ENCODE results near the gene EEF1A2.

The EEF1A2 gene

GRCh38 chr20:63536241-63536977 is 37.5 kb upstream of the EEF1A2 start:
- DNase-seq: no peak

GRCh38 chr20:63534831-63535651 is 36.2 kb upstream of the EEF1A2 start:
- no peak for DNase-seq

DNA sequence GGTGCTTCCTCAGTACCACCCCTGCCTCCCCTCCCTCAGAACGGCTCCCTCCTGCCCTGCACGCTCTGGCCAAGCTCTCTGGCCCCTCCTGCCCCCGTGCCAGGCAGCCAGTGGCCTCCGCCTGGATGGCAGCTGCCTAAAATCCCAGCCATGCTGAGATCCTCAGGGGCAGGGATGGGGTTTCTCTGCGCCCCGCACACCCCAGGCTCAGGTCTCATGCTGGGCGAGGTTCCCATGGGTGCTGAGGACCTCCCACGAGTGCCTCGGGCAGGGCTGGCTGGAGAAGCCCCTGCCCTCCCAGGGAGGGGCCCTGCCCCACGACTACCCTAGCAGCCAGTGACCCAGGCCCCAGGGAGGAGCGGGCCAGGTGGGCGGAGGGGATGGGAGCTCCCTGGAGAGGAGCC is 35.5 kb upstream of the EEF1A2 start:
- no peak for DNase-seq

- DNase-seq: no peak
Observed at GRCh38 chr20:63533871-63534393, 35.0 kb upstream of the EEF1A2 start.

DNA sequence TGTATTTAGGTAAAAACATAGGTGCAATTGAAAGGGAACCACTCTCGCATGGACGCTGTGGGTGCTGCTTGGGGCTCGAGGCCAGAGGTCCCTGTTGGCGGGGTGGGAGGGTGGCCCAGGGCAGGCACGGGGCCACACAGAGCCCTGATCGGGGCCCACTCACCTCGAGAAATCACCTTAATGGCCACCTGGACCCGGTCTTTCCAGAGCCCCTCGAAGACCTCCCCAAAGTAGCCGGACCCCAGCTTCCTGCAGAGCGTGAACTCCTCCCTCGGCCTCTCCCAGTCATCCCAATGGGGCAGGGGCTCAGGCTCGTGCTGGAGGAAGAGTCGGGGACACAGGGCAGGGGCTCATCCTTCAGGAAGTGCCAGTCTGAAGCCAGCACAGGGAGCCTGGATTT is 34.5 kb upstream of the EEF1A2 start:
- no peak for DNase-seq

DNA sequence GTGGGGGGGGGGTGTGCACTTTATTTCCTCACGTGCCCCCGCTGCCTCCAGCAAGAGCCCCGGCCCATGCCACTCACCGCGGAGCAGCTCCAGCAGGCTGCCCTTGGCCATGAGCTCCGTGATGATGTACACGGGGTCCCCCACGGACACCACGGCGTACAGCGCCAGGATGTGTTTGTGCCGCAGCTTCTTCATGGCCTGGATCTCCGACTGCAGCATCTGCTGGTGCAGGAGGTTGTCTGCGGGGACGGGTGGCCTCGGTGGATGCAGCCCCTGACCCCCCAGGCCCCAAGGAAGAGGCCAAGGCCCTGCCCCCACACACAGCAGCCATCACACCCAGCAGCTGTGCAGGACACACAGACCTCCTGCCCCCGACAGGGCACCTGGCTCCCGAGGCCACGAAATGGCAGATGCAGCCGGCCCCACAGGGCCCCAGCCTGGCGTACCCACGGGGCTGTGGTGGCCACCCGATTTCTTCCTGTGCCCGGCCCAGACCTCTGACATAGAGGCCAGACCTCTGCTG is 33.6 kb upstream of the EEF1A2 start:
- DNase-seq: no peak

DNA sequence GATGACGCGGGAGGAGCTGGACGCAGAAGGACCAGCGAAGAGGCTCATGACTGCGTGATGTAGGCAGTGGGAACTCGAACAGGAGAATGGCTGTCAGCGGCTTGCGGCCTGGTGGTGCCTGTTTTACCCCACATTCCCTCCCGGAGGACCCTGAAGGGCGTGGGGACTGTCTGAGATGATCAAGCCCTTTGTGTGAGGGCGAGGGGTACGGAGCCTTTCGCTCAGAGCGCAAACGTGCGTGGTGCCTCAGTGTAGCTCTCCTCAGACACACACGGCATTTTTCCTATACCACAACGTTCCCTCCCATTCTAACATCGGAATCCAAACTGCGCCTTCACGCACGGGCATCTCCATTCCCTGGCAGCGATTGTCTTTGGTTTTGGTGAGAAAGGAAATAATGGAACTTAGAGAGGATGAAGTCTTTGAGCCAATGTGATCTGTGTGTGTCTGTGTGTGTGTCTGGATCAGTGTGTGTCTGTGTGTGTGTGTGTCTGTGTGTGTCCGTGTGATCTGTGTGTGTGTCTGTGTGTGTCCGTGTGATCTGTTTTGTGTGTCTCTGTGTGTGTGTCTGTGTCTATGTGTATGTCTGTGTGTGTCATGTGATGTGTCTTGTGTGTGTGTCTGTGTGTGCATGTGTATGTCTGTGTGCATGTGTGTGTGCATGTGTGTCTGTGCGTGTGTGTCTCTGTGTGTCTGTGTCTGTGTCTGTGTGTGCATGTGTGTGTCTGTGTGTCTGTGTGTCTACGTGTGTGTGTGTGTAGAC is 33.0 kb upstream of the EEF1A2 start:
- DNase-seq: no peak

DNA sequence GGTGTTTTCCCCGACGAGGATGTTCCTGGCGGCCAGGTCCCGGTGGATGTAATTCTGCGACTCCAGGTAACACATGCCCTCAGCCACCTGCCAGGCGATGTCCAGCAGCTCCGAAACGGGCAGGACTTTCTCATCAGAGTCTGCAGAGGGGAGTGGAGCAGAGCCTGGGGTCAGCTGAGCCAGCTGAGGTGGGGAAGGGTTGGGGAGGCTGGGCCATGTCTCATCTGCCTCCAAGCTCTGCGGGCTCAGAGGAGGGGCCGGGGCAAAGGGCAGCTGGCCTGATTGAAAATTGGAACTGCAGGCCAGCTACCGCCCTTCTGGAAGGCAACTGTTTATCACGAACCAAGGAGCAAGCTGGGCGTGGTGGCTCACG is 31.9 kb upstream of the EEF1A2 start:
- no peak for DNase-seq

DNA sequence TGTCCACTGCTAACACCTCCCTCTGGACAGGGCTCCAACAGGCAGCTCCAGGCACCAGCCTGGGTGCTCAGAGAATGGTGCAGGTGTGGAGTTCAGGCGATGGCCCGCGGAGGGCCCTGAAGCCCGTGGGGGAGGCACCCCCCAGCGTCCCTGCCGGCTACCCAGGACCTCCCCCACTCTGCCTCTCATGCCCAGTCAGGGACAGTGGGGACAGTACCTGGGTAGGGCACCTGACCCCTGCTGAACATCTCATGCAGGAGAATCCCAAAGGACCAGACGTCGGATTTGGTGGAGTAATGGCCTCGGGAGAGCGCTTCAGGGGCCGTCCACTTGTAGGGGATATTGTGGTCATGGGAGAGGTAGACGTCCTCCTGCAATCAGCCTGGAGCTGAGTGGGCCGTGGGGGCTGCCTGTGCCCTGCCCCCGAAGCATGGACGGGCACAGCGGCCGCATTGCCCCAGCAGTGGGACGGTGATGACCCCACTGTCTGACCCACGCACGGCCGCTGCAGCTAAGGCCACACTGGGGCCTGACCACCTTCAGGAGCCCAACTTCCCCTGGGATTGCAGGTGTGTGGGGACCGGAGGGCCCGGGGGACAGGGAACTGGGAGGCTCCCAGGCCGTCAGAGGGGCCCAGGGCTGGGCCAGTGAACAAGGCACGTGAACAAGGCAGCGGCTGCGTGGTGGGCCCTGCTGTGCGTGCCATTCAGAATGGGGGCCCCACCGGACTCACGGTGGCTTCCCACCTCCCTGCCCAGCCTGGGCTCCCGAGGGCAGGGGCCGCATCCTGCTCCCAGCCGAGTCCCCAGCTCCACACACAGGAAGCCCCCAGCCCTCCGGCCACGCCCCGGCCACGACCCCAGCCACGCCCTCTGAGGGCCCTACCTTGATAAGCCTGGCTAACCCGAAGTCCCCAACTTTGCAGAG is 31.2 kb upstream of the EEF1A2 start:
- DNase-seq: no peak

GRCh38 chr20:63529180-63529860 is 30.4 kb upstream of the EEF1A2 start:
- DNase-seq: no peak

DNA sequence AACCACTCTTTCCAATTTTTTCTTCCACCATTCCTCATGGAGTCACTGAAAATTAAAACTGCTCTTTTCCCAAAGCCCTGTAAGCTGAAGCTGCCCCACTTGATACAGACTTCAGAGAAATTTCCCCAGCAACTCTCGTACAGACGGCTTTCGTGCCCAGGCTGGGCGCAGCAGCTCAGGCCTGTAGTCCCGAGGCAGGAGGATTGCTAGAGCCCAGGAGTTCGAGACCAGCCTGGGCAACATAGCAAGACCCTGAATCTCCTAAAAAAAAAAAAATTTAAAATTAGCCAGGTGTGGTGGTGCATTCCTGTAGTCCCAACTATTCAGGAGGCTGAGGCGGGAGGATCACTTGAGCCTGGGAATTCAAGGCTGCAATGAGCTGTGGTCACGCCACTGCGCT is 28.3 kb upstream of the EEF1A2 start:
- DNase-seq: no peak

DNA sequence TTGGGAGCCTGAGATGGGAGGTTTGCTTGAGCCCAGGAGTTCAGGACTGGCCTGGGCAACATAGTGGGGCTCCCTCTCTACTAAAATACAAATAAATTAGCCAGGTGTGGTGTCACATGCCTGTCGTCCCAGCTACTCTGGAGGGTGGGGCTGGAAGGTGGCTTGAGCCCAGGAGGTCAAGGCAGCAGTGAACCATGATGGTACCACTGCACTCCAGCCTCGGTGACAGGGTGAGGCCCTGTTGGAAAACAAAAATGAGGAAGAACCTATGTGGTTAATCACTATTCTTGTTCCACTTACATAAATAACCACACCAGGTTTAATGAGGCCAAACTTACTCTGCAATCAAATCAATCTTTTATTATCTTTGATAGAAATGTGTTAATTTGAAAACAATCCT is 27.1 kb upstream of the EEF1A2 start:
- no peak for DNase-seq

DNA sequence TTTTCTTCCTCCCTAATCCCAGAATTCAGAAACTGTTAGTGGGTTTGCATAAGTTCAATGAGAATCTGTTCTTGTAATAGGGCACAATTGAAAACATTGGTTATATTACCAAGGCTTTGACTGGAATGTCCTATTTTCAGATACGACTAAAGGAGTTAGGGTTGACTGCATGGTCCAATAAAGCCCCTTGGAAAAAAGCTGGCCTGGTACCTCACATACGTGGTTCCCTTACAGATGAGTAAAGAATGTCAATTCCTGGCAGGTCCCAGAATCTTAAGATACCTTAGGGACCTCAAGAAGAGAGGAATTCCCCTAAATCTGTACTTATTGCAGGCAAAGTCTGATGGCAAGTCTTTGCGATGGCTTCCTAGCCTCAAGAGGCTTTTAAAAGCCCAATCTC is 26.3 kb upstream of the EEF1A2 start:
- no peak for DNase-seq

GRCh38 chr20:63522981-63523611 is 24.2 kb upstream of the EEF1A2 start:
- no peak for DNase-seq

DNA sequence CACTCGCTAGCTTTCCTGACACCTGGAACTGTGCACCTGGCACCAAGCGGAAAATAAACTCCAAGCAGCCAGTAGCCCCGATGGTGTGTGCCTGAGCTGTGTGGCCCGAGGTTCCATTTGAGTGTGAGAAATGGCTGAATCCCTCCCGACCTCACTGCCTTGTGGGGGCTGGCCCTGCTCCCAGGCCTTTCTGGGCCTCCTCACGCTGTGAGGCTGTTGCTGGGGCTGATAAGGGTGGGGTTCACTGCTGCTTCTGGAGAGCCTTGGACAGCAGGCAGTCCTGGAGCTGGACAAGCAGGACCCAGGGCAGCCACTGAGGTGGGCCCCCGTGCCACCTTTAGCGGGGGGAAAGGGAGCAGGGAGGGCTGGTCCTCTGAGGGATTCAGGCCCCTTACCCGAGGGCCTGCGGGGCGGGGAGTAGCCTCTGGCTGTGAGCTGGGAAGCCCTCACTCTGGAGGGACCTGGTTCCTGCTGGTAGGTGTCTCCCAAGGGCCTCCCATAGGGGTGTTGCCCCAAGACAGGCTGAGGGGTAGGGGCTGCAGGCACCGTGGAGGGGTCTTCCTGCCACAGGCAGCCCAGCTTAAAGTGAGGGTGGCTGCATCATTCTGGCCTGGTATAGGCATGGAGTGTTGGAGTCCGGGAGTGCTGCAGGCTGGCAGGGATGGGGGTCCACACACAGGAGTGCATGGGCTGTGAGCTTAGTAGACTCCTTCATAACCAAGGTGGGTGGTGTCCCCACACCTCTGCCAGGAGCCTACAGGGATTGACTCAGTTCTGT is 23.4 kb upstream of the EEF1A2 start:
- DNase-seq: no peak

- DNase-seq: no peak
Observed at GRCh38 chr20:63521602-63522001, 22.7 kb upstream of the EEF1A2 start.

- DNase-seq: peak; percentile 12
Observed at GRCh38 chr20:63520934-63521601, 22.2 kb upstream of the EEF1A2 start.

DNA sequence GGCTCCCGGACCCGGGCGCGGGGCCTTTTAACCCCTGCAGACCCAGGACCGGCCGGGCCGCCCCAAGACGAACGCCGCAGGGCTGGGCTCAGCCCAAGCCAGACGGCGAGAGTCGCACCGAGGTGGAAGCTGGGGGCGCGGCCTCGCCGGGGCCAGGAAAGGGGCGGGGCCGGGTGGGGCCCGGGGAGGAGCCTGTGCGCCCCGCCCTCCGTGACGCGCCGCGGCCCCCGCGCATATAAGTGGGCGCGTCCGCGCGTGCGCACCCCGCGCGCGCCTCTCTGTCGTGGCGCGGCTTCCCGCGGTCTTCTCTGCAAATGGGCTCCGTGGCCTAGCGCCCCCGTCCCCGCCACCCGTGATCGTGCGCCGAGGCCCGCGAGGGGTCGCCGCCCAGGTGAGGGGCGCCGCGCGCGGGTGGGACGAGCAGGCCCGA is 21.6 kb upstream of the EEF1A2 start, which contains the start of gene PPDPF:
Gene PPDPF (plus strand): TSS at position 262 of the 430 bp plus-strand sequence. CDS start 544 bp downstream, outside the sequence.
- DNase-seq: peak; percentile 12

All from NCI-H1694 (cell line).